Putamen (tissue), 1 donor: Measurements from ENCODE around the gene ITGB5.
"Not testable (repeated sequence)": the region's sequence is repeated elsewhere in the genome, so short reads cannot be mapped to it uniquely, and the experiment has no call there.

ENCODE experiments used
- DNase-seq: peaks from one replicate; pipeline ENCODE4 v3.0.0-alpha.2; 2016; ENCODE audit warnings: low spot score

Gene ITGB5

DNA sequence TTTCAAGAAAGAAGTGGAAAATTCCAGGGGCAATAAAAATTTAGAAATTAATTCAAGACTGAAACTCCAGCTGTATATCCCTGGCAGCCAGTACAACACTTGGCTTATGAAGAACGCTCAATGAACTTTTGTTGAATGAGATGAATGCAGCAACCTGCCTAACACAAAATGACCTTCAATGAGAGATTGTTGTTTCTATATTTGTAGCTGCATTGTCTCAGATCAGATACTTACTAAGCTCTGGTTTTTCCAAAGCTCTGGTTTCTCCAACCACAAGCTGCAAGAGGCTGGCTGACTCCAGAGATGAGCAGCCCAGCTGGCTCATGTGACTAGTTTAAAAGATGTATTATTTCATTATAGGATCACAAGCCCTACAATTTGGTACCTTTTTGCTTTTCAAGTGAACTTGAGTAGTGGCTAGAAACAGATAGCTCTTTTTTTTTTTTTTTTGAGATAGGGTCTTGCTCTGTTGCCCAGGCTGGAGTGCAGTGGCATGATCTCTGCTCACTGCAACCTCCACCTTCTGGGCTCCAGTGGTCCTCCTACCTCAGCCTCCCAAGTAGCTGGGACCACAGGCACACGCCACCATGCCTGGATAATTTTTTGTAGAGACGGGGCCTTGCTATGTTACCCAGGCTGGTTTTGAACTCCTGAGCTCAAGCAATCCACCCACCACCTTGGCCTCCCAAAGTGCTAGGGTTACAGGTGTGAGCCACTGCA is 99.5 kb downstream of the ITGB5 start:
- no peak for DNase-seq

DNA sequence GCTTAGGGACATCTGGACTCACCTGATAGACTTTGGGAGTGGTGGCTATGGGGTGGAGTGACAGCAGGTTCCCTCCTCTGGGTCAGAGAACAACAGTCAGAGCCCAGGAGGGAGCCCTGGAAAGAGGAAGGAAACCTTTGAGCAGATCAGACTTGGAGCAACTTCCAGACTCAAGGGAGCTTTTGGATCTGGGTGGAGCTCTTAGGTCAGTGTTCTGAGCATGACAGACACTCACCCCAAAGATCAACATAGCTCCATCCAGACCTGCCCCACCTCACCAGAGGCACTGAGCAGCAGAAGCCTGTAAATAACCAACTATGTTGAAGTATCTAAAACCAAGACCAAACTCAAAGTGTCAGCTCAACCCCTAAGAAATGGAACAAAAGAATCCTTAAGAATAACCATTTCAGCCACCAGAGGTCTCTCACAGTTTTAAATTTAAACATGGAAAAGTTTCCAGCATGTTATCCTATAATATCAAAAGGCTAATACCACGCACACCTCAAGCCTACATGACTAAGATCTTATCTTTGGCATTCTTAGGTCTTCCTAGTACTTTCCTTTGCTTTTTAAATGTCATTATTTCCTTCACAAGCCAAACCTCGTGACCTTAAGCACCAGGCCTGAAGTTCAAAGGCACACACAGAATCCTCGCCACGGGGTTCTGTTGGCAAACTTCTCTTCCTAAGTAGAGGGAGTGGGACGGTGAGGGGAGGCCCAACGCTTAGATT is 100.5 kb downstream of the ITGB5 start:
- DNase-seq: no peak

DNA sequence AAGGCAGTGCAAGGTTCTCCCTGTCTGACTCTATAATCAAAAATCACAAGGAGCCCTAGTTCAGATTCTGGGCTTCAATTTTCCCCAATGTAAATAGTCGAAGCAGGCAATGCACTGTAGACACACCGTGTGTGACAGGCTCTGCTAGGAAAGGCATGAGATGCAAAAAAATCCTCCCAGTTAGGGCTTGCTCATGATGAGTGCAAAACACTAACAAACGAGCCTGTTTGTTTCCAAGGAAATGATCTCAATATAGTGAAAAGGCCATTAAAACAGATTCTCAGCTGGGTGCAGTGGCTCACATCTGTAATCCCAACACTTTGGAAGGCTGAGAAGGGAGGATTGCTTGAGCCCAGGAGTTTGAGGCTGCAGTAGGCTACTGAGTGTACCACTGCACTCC is 101.2 kb downstream of the ITGB5 start:
- DNase-seq: no peak

DNA sequence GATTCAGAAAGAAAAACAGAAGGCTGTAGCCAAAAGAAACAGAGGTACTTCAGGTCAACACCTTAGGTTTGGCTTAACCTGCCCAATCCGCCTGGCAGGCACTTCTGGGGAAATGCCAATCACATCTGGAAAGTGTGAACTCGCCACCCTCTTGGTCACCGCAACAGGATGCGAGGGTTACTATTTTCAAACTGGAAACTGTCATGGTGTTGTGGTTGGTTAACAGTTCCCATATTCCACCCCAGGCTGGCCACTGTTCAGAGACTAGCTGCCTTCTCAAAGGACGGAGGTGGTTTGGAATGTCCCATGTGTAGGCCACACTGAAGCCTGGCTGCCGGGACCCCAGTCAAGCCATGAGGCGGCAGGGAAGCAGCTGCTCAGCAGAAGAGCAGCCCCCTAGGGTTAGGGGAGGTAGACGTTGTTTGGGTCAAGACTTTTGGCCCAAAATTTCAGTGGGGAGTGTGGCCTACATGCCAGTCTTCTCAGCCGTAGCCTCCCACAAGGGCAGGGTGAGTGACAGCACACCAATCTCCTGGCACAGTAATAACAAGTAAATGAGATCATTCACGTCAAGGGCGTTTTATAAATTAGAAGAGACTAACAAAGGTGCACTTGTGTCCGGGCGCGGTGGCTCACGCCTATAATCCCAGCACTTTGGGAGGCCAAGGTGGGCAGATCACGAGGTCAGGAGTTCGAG is 102.3 kb downstream of the ITGB5 start:
- no peak for DNase-seq

DNA sequence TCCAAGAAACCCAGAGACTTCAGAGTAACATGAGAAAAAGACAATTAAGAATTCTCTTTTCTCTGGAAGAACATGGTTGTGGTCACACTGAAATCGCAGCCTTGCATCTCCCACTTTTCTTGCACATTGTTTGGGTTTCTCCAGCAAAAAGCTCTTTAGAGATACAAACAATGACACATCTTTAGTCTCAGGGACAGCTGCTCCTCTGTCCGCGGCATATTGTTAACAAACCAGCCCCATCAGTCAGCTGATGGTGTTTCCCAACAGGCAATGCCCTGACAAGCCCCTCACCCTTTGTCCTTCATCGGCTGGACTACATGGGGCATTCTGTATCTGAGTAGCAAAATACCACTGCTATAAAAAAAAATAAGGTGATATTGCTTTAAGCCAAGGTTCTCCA is 103.5 kb downstream of the ITGB5 start:
- no peak for DNase-seq

DNA sequence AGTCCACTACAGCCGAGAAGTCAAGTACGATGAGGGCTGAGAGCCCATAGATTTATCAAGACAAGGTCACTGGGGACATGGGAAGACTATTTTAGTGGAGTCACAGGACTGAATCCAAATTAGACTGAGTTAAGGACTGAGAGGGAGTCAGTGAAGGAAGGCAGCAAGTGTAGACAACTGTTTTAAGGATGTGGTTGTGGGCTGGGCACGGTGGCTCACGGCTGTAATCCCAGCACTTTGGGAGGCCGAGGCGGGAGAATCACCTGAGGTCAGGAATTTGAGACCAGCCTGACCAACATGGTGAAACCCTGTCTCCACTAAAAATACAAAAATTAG is 104.8 kb downstream of the ITGB5 start:
- not testable (repeated sequence) for DNase-seq

DNA sequence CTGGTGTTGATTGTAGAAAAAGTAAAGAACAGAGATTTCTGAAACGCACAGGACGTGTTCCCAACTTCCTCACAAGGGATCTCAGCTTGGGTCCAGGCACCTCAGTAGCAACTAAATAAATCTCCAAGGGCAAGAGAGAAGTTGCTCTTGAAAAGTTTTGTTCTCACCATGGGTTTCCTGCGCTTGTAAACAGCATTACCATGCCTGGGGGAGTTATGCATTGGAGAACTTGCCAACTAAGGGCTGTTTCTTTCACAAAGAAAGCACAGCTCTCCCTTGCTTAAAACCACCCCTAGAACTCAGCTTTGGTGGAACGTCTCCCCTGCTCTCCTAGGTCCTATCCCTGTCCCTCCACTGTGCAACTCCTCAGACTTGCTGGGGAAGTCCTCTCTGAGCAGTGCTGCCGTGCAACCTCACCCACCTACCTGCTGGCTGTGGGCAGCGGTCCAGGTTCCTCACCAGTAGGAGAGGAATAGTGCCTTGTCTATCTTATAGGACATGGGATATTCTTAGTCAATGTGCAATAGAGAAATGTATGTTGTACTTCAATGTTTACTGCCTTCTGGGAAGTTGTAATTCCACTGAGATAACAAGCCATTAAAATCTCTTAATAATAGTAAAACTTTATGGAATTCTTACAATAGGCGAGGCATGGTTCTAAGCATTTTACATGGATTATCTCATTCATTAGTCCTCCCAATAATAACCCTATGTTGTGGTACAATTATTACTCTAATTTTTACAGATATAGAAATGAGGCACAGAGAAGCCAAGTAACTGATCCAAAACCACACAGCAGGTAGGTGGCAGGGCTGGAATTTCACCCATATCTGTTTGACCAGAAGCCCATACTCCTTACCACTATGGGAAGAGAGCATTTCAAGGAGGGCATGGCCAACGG is 105.4 kb downstream of the ITGB5 start:
- DNase-seq: no peak

DNA sequence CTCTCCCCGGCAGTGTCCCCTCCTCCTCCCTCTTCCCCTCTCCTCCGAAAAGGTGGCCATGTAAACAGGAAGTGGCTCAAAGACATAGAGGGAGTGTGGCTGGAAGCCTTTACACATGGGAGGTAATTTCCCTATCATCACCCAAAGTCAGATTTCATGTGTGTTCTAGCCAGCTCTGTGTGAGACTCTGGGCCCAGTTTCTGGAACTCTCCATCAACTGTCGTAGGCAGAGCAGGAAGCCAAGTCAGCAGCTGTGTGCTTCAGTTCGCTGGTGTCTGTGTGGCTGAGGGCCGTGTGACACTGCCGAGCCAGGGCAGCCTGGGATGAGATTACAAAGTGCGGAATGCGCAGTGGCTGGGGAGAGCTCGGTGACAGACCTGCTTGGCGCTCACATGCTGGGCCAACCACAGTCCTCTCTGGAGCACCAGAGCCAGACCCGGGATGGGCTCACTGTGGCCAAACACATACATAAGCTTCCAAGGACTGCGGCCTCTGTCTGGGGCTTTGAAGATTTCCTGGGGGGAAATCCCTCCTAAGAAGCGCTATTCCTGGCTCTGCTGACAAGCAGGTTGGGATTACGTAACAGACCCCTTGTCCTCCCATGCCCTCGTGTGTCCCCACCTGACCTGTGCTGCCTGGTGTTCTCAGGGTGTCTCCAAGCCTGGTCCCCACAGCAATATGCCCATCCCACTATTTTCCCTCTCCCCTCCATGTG is 106.2 kb downstream of the ITGB5 start:
- DNase-seq: peak; percentile 74

DNA sequence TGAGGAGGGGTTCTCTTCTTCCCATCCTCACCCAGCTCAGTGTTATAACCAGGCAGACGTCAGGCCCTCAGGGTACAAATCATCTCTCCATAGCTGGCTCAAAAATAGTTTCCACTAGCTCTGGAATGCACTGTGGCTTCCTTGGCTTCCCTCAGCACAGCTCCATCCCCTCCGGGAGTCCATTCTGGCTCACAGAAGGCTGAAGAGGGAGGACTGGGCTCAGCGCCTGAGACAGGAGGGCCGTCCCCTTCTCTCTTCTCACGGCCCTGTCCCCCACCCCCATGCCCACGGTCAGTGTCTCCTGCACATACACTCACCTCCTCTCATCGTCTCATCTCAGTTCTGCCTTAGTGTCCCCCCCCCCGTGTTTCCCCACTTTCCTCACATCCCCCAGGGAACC is 106.8 kb downstream of the ITGB5 start:
- peak; percentile 57 for DNase-seq

DNA sequence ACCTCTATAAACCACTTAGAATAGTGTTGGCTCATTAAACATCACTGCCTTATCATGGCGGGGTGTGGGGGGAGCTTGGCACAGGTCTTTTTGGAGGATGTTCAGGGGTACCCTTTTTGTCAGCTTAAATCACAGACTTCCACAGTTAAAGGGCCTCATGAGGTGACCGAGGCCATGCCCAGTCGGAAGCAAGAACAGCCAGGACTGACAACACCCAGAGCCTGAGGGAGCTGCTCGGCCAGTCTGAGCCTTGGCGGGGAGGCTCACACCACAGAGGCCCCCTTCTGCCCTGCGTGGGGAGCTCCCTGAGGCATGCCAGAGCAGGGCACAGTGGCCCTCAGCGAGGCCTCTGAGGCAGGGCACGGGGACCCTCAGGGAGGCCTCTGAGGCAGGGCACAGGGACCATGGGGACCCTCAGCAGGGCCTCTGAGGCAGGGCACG is 107.4 kb downstream of the ITGB5 start:
- DNase-seq: no peak

DNA sequence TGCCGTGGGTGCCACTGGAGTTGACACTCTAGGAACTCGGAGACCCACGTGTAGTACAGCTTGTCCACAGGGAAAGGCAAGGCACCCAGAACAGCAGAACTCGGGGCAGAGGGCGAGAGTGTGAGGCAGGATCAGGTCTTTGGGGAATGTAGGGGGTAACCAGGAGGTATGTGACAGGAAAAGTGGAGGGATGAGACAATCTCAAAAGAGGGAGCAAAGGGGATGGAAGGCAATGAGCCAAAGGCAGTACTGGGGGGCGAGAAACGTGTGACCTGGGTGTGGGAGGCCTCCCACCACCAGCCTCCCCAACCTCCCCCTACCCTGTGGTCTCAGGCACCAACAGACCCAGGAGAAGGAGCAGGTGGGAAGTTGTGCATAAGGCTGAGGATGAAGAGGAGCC is 108.0 kb downstream of the ITGB5 start:
- no peak for DNase-seq

DNA sequence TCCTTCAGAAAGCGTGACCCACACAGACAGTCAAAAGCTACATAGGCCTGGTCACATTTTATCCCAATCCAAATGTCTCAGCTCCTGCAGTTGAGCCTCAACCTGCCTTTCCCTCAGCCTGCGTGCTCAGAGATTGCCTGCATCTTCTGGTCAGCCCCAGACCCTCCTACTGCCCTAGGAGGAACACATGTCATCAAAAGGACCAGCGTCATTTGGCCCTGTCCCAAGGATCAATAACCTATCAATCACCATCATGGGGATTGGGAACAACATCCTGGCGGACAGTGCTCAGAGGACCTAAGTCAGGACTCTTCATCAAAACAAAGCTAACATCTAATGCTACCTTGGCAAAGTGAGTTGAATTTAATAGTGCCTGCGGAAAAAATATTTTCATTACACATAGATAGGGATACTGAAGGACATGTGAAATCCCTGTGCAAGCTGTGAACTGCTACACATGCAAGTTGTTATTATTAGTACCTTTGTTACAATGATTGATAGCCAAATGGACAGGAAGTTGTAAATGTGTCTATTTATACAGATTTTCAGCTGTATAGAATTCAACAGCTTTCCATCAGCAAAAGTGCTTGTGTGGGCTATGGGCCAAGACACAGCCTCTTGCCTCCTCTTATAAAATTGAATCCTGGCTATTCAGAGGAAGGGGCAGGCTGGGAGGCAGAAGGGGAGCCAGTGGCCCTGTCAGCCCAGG is 109.2 kb downstream of the ITGB5 start:
- DNase-seq: no peak

DNA sequence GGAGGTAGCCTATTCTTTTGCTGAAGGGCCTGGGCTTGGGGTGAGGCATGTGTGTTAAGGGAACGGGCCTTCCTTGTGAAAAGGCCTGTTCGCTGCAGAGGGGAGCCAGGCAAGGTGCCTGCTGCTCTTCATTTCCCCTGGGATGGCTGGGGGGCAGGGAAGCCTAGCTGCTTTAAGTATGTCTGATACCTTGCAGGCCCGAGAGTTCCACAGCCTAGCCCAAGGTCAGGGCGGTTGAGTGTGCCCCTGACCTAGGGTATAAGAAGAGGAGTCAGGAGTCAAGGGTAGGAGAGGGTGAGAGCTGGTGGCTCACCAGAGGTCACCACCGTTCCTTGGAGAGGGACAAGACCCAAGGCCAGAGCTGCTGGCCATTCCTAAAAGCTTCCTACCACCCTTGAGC is 110.3 kb downstream of the ITGB5 start:
- no peak for DNase-seq

DNA sequence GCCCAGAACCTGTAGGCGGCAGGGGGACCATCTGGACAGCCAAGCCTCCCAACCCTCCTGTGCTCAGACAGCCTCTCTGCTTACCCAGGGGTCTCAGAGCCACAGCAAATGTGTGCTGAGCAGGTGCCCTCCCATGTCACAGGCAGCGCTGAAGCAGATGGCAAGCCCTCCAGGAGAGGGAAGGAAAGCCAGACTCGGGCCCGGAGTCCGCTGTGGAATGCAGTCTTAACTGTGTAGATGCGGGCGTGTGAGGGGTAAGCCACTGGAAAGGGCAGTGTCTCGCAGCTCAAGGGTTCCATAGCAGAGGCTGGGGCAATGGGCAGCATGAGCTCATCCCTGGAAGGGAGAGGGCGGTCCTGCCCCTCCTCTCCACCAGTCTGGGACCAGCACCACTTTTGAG is 111.3 kb downstream of the ITGB5 start:
- DNase-seq: no peak

DNA sequence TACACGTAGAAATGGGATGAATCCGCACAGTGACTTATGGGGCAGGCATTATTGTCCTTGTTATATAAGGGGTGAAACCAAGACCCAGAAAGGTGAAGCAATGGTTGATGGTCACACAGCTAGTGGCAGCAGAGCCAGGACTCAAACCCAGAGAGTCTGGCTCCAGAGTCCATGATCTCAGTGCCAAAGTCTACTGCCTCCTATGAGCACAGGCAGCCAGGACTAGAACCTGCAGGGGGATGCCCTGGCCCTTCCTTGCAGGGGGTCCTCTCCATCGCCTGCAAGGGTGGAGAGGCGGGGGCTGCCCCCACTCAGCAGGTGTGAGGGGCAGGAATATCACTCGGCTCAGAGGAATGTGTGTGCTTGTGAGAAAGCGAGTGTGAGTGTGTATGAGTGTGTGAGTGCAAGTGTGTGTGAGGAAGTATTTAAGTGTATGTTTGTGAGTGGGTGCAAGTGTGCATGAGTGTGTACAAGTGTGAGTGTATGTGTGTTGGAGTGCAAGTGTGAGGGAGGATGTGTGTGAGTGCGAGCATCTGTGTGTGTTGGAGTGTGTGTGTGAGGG is 112.2 kb downstream of the ITGB5 start:
- DNase-seq: no peak

DNA sequence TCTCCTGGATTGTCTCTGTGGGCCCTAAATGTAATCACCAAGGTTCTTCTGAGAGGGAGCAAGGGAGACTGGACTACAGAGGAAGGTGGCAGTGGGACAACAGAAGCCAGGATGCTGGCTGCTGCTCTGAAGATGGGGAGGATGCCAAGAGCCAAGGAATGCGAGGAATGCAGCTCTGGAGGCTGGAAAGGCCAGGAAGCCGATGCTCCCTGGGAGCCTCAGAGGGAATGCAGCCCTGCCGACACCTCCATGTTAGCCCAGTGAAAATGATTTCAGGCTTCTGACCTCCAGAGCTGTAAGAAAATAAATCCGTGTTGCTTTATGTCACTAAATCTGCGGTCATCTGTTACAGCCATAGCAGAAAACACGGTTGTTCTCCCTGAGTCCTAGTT is 112.8 kb downstream of the ITGB5 start:
- DNase-seq: no peak

DNA sequence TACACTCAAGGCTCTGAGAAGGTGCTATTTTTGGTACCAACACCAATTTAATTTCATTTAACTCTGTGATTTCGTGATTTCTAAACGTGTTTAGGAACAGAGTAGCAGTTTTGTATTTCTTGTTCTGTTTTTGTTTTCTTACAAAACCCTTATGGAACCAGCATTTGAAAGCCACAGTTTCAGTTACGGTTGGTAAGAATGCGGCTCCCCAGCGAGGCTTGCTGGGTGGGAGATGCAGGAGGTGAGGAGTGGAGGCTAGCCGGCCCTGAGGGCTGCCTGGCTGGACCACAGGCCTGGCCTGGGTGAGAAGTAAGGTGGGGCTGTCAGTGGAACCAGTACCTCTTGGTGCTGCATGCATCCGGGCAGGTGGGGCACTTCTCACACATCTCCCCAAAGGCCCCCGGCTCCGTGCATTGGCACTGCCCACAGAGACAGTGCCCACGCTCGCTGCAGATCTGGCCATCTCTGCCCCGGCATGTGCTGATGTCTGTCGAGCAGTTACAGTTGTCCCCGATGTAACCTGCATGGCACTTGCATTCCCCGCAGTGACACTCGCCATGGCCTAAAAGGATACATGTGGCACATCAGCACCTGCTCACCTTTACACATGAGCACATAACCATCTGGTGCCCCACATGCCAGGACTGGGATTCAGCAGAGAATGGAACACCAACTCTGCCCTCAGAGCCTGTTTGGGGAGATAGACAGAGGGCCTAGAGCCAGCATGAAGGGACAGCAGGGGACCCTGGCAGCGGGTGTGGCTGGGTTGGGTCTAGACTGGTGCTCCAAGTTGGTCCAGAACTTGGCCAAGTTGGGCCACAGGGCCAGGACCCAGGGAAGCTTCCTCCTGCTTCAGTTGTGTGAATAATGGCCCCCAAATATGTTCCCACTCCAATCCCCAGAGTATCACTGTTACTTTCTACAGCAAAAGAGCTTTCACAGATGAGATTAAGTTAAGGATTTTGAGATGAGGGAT is 113.5 kb downstream of the ITGB5 start:
- no peak for DNase-seq

DNA sequence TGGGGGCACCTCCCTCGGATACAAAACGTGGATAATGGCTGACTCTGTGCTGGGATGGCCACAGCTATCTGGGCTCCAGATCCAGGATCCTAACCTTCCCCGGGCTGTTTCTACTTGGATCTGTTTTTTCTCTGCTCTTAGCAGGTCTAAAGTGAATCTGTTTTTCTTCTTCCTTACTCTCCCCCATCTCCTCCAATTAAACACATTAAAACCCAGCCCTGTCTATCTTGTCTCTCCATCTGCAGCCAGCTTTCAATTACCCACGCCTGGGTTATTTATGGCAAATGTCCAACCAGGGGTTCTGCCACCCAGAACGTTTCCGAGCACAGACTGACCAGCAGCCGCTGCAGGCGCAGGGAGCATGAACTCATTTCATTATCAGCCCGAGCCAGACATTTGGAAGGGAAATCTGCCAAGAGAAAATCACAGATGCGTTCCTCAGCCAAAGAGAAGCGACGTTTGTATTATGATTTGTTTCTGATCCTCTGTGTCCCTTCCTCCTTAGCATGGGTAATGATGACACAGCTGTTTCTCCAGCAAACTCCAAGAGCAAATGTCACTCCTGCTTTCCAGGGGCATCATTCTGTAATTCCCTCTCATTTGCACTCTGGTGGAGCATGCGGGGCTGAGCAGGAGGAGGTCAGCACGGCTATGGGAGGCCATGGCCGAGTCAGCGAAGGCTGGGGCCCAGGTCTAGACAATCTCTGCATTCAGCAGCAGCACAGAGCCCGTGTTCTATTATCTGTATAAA is 114.9 kb downstream of the ITGB5 start:
- DNase-seq: peak; percentile 79

DNA sequence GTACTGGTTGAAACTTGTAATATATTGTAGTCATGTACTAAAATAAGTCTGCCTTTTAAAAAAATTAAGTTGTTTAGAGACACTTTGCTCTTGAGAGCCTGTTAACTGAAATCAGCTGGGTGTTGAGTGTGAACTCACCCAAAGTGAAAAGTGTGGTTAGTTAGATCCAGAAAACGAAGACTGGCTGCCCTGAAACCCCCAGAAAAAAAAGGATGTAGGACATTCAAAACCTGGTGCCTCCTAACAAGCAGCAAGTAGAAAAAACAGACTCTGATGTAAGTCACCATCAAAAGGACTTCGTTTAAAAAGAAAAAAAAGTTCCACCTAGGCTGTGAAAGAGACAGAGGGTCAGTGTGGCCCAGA is 116.1 kb downstream of the ITGB5 start:
- DNase-seq: no peak
